Measurements from ENCODE around the gene MRPL52. TPM values are rescaled to one million over a fixed set of nuclear protein-coding genes. Genes with fewer than 3 reads are reported as not detected.

The MRPL52 gene
- total and polyA plus RNA-seq, 2 donors (not counting 3 experiments of a cell fraction or from before 2014, with no cell fraction given) = 81.1 to 174 TPM

DNA sequence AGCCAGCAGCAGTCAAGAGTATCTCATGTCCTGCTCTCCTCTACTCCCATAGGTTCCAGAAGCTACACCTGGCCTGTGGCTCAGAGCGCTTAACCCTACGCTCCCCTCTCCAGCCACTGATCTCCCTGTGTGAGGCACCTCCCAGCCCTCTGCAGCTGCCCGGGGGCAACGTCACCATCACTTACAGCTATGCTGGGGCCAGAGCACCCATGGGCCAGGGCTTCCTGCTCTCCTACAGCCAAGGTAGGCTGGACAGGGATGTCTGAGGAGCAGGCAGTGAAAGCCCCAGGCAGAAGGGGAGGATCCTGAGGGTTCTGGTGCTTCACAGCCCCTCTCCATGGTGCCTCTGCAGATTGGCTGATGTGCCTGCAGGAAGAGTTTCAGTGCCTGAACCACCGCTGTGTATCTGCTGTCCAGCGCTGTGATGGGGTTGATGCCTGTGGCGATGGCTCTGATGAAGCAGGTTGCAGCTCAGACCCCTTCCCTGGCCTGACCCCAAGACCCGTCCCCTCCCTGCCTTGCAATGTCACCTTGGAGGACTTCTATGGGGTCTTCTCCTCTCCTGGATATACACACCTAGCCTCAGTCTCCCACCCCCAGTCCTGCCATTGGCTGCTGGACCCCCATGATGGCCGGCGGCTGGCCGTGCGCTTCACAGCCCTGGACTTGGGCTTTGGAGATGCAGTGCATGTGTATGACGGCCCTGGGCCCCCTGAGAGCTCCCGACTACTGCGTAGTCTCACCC lies 45.5 kb downstream of the MRPL52 start:
- Histone ChIP-seq H3K9ac (replicated peaks; ENCODE audit: extremely low read depth, insufficient read depth, low read length) (no peak overlapping the region), H3K4me3 (replicated peaks in 1 of 3; ENCODE audit: insufficient read depth in 1 of 3, low read depth in 1 of 3, low read length in 3 of 3) (no peak overlapping the region), H3K79me2 (ENCODE audit: control insufficient read depth, insufficient read depth, low read length) (peaks cover 15% of the 10 kb centered on the region), H3K4me1 (ENCODE audit: control insufficient read depth, extremely low read depth, insufficient read depth, low read length) (peaks cover 18% of the 10 kb centered on the region), H3K9me3 (replicated peaks; ENCODE audit: control insufficient read depth, insufficient read depth, low read length) (no peaks in the 10 kb centered on the region), H3K9me1 (replicated peaks; ENCODE audit: control insufficient read depth, extremely low read depth, insufficient read depth, low read length) (no peaks in the 10 kb centered on the region), H4K20me1 (replicated peaks; ENCODE audit: control insufficient read depth, extremely low read depth, insufficient read depth, low read length) (no peaks in the 10 kb centered on the region), H3K36me3 (ENCODE audit: control insufficient read depth in 2 of 2, extremely low read depth in 1 of 2, insufficient read depth in 2 of 2, low read length in 2 of 2) (peaks cover 13 to 45% of the 10 kb centered on the region in 2 experiments), H2AFZ (ENCODE audit: low read depth, low read length) (no peak overlapping the region), H3K27me3 (ENCODE audit: control insufficient read depth in 2 of 2, insufficient read depth in 2 of 2, low read length in 2 of 2) (no peaks in the 10 kb centered on the region), H3K27ac (ENCODE audit: insufficient read depth, low read depth, low read length) (no peak overlapping the region), H3K4me2 (ENCODE audit: insufficient read depth, low read length) (no peak overlapping the region)
- intact Hi-C loops (cut with micrococcal nuclease) (no loop called here), dilution Hi-C loops (cut with MboI; ENCODE audit: extremely low pct_ligation_motif_present, low sequenced_read_pairs) (no loop called here)
- BruUV-seq (replicated peaks) = no TSS peak
- no peak for TF ChIP-seq JUN (IDR thresholded peaks at IDR 0.05; ENCODE audit: borderline replicate concordance, insufficient read depth, insufficient read length, low read depth)
- TF ChIP-seq MYC (IDR thresholded peaks at IDR 0.05; ENCODE audit: low read depth, low read length) = no peak
- TF ChIP-seq POLR2AphosphoS5 (IDR thresholded peaks at IDR 0.05; ENCODE audit: insufficient read depth, low read depth, low read length) = no peak
- TF ChIP-seq EZH2 (IDR thresholded peaks at IDR 0.05; ENCODE audit: borderline replicate concordance, low read depth, low read length, severe bottlenecking) = no peak
- TF ChIP-seq, protein P1, sequence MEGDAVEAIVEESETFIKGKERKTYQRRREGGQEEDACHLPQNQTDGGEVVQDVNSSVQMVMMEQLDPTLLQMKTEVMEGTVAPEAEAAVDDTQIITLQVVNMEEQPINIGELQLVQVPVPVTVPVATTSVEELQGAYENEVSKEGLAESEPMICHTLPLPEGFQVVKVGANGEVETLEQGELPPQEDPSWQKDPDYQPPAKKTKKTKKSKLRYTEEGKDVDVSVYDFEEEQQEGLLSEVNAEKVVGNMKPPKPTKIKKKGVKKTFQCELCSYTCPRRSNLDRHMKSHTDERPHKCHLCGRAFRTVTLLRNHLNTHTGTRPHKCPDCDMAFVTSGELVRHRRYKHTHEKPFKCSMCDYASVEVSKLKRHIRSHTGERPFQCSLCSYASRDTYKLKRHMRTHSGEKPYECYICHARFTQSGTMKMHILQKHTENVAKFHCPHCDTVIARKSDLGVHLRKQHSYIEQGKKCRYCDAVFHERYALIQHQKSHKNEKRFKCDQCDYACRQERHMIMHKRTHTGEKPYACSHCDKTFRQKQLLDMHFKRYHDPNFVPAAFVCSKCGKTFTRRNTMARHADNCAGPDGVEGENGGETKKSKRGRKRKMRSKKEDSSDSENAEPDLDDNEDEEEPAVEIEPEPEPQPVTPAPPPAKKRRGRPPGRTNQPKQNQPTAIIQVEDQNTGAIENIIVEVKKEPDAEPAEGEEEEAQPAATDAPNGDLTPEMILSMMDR (IDR thresholded peaks at IDR 0.05; ENCODE audit: extremely low read depth in 1 of 2, insufficient read depth in 1 of 2, low read depth in 1 of 2, low read length in 2 of 2) = no peak
- TF ChIP-seq, protein P2, sequence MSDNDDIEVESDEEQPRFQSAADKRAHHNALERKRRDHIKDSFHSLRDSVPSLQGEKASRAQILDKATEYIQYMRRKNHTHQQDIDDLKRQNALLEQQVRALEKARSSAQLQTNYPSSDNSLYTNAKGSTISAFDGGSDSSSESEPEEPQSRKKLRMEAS (IDR thresholded peaks at IDR 0.05; ENCODE audit: insufficient read depth, insufficient read length) = no peak
- no peak for TF ChIP-seq FOS (IDR thresholded peaks at IDR 0.05; ENCODE audit: borderline replicate concordance, insufficient read depth, low read length)
- TF ChIP-seq POLR2A (IDR thresholded peaks at IDR 0.05; ENCODE audit: low read depth, low read length) = no peak
- TF ChIP-seq GATA2 (IDR thresholded peaks at IDR 0.05; ENCODE audit: insufficient read depth, insufficient read length, low read depth, low read length) = no peak
- ChIA-PET CTCF (no interaction called here), POLR2A (no interaction called here)
- FAIRE-seq = no peak
- DNase-seq (ENCODE audit: low read depth, low spot score) = no peak
